Left colon (tissue), 2 donors: ENCODE data around the gene RRAD. TPM values are rescaled to one million over a fixed set of nuclear protein-coding genes. Genes with fewer than 3 reads are reported as not detected.
"Not testable (repeated sequence)": the region's sequence is repeated elsewhere in the genome, so short reads cannot be mapped to it uniquely, and the experiment has no call there.

ENCODE experiments used
- ATAC-seq: fragments of 200-7000 bp; cut with Tn5 transposase; one replicate; pipeline ENCODE4 v1.9.1; 2020; ENCODE audit warnings: mild to moderate bottlenecking, moderate library complexity
- DNase-seq, 2 donors: peaks; one replicate each; pipeline ENCODE4 v3.0.0-alpha.2; 2020
- intact Hi-C, 2 donors: fragments of 100-400 bp; cut with DNase I in 1 of 2; cut with micrococcal nuclease in 1 of 2; formaldehyde crosslinking; loops; one replicate each; pipeline versions ENCODE4 v1.11.2 to v1.14.0; 2022; cut with DNase I, micrococcal nuclease
- total RNA-seq, 2 donors: library from RNA; stranded (reverse); fragmentation: NEBNext Ultra II Directional; extraction: Animal tissue kit (Norgen Biotek cat#: 25700); gene quantifications; one replicate each; pipeline ENCODE4 v1.2.1, GENCODE V29; 2021
- donor health status: DM: no; HTN: no; CAD: no.
- donor health status: DM: yes; HTN: yes; CAD: no.

RRAD gene
- total RNA-seq, 2 donors from 2014 or later: 3.9 to 4.4 TPM

DNA sequence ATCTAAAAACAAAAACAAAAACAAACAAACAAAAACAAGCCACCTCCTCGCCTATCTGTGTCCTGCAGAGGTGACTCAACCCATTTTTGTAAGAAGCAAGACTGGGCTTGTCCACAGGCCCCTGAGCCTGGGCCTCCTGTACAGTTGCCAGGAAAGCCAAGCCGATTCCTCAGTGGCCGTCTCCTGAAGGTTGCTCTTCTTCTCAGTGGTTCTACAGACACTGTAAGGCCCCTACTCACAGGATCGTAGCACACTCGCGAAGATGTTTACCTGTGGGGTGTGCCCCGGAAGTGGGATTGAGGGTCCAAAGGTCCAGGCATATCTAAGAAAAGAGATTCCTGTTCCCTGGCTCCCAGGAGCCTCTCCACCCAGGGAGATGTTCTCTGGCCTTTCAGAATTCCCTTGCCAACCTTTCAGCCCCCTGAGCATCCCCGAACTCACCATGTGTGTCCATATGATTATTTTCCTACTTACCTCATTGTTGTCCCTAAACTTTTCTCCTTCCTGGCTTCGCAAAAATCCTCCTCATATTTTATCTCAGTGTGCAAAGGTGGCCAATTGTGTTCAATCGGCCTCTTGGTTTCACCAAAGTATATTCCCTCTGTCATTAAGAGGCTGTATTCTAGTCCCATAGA lies 28.2 kb upstream of the RRAD start:
- ATAC-seq: peak; percentile 89
- peak; percentile 72 to 82 for DNase-seq
- intact Hi-C loops: no loop called here

DNA sequence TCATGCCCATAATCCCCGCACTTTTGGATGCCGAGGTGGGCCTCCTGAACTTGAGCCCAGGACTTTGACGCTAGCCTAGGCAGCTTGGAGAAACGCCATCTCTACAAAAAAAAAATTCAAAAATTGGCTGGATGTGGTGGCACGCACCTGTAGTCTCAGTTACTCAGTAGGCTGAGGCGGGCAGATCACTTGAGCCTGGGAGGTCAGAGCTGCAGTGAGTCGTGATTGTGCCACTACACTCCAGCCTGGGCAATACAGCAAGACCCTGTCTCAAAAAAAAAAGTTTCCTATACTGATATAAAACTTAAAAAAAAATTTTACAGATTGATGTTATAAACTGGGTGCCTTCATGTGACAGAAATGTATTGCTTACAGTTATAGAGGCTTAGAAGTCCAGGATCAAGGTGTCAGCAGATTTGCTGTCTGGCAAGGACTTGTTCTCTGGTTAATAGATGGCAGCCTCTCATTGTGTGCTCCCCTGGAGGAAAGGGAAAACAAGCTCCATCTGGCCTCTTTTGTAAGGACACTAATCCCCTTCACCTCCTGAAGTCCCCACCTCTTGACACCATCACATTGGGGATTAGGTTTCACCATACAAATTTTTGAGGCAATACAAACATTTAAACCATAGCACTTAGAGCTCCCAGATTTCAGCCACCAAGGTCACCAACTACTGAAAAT lies 27.2 kb upstream of the RRAD start:
- intact Hi-C loops: no loop called here
- ATAC-seq: no peak
- DNase-seq: no peak

DNA sequence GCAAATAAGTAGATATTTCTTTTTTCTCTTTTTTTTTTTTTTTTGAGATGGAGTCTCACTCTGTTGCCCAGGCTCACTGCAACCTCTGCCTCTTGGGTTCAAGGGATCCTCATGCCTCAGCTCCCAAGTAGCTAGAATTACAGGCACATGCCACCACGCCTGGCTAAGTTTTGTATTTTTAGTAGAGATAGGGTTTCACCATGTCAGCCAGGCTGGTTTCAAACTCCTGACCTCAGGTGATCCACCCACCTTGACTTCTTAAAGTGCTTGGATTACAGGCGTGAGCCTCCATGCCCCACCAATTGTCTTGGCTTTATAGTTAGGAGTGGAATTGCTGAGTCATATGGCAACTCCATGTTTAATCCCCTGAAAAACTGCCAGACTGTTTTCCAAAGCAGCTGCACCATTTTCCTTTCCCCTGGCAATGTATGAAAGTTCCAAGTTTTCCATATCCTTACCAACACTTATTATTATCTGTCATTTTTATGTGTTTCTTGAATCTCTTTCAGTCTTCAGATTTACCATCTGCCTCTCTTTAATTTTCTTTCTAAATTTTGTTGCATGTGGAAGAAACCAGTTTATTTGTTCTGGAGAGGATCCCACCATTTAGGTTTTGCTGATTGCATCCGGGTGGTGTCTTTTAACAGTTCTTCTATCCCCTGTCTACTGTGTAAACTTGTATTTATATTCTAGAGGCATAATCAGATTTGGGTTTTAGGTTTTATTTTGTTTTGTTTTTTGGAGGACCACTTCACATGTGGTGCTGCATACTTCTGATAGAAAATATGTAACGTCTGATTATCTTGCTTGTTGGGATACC lies 25.8 kb upstream of the RRAD start:
- DNase-seq (no peak), ATAC-seq (no peak)
- intact Hi-C loops: no loop called here

DNA sequence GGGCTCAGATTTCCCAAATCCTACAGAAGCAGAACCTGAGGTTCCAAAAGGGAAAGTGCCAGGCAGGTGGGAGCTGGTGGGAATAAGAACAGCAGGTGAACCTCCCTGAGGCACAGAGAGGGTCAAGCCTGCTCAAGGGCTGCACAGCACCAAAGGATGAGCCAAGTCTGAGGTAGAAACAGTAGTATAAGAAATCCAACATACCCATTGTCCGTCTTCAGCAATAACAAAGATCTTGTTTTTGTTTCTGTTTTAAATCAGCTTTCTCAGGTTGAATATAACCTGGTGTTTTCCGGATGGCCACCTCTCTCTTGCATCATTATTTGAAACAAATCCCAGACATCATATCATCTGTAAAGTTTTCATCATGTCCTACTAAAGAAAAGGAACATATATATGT lies 25.1 kb upstream of the RRAD start:
- ATAC-seq (no peak), DNase-seq (no peak)
- intact Hi-C loops: no loop called here

DNA sequence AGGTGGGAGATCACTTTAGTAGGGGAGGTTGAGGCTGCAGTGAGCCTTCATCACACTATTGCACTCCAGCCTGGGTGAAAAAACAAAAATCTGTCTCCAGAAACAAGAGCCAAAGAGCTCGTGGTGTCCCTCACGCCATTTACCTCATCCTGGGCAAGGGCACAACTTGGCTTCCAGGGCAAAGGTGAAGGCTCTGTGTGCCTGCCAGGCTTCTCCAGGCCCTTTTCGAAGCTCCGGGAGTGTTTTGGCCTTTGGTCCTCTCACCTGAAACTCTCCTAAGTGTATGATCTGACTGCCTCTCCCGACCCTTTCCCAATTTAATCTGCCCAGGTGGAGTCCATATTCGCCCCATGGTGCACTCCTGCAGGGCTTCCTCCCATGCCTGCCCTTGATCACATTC lies 24.1 kb upstream of the RRAD start:
- no peak for ATAC-seq
- no peak for DNase-seq
- intact Hi-C loops: no loop called here

DNA sequence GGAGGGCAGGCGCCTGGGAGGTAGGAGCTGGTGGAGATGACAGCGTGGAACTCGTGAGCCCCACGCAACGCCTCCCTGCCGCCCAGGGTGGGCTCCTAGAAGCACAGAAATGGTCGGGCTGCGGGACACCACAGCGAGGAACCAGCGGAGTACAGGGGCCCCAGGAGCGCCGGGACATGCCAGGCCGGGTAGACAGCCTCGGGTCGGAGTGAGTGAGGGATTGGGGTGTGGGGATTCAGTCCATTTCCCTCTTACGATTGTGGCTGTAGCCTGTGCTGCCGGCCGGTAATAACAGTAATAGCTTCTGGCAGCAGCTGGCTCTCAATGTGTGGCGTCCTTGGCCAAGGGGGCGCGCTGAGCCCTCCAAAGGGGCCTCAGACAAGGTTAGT lies 23.5 kb upstream of the RRAD start:
- DNase-seq (no peak), ATAC-seq (no peak)
- intact Hi-C loops: no loop called here

DNA sequence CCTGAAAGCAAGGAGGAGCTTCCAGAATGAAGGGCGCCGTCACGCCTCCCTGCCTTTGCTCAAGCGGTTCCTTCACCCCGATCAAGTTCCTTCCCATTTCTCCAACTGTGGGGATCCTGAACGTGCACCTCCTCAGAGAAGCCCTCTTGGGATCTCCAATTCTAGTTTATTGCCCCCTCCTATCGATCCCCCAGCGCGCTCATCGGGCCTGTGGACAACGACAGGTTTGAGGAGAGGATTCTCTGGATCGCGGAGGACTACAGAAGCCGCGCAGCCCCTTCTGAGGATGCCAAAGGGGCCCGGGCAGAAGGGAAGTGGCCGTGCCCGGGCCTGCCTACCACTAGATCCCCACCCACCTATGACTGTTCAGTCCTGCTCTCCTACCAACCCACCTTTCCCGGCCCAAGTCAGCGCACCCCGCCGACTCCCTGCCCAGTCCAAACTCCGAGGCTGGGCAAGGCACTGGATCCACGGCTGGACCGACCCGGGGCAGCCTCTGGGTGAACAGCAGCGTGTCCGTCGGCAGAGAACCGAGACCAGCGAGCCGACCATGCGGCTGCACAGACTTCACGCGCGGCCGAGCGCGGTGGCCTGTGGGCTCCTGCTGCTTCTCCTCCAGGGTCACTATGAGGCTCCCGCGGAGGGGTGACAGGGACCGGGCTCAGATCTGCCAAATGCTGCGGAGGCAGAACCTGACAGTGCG lies 22.9 kb upstream of the RRAD start:
- ATAC-seq (peak; percentile 47), DNase-seq (peak in 1 of 2 donors; percentile 50)
- intact Hi-C loops: no loop called here

DNA sequence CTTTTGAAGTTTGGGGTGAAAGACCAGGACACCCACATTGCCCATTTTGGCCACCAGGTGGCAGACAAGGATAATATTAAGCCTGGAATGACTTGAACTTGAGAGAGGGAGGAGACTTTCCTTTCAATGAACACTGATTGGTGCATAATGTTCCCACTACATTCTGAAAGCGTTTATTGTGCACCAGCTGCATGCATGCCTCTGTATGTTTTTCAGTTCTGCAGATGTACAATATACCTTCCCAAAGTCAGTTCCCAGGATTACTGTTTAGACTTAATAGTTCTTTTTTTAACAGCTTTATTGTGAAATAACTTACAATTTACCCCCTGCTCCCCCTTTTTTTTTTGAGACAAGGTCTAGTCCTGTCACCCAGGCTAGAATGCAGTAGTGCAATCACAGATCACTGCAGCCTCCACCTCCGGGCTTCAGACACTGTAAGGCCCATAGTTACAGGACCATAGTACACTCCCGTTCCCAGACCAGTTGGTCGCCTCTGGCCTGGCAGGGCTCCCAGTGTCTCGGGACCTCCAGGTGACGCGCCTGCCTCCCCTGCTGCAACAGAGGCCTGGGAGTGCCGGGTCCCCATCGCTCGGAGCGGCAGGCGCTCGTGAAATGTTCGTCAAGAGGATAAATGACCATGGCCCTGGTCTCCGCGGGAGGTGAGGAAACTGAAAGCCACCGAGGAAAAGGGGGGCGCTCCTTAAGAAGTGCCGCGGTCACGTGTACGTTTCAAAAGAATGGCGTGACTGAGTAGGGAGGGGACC lies 22.1 kb upstream of the RRAD start:
- peak; percentile 76 to 92 for DNase-seq
- intact Hi-C loops: no loop called here
- ATAC-seq: peak; percentile 67

DNA sequence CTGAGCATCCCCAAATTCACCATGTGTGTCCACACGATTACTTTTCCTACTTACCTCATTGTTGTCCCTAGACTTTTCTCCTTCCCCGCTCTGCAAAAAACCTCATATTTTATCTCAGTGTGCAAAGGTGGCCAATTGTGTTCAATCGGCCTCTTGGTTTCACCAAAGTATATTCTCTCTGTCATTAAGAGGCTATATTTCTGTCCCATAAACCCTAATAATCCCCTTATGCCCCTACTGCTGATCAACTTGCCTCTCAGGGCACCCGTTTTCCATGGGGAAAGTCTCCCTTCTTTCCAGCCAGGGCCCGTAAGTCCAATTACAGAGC lies 21.6 kb upstream of the RRAD start:
- intact Hi-C loops: no loop called here
- DNase-seq (no peak), ATAC-seq (no peak)

DNA sequence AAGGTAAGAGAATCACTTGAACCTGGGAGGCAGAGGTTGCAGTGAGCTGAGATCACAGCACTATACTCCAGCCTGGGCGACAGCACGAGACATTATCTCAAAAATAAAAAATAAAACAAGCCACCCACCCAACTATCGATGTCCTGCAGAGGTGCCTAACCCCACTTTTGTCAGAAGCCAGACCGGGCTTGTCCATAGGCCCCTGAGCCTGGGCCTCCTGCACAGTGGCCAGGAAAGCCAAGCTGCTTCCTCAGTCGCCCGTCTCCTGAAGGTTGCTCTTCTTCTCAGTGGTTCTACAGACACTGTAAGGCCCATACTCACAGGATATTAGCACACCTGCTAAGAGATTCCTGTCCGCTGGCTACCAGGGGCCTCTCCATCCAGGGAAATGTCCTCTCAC lies 21.2 kb upstream of the RRAD start:
- intact Hi-C loops: no loop called here
- ATAC-seq: no peak
- no peak for DNase-seq

DNA sequence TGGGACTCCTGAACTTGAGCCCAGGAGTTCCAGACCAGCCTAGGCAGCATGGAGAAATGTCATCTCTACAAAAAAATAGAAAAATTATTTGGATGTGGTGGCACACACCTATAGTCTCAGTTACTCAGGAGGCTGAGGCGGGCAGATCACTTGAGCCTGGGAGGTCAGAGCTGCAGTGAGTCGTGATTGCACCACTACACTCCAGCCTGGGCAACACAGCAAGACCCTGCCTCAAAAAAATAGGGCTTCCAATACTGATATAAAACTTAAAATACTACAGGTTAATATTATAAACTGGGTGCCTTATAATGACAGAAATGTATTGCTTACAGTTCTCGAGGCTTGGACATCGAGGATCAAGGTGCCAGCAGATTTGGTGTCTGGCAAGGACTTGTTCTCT lies 20.6 kb upstream of the RRAD start:
- intact Hi-C loops: no loop called here
- DNase-seq (no peak), ATAC-seq (no peak)

DNA sequence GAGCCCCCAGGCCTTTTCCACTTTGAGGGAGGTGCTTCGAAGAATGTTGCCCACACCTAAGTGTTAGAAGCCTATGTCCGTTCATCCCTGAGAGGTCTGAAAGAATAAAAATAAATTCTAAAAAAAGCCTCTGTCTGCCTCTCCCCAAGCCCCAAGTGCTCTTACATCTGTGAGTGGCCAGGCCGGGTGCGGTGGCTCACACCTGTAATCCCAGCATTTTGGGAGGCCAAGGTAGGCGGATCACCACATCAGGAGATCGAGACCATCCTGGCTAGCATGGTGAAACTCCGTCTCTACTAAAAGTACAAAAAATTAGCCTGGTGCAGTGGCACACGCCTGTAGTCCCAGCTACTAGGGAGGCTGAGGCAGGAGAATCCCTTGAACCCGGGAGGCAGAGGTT lies 19.6 kb upstream of the RRAD start:
- ATAC-seq, intact Hi-C loops, DNase-seq: not testable (repeated sequence)

DNA sequence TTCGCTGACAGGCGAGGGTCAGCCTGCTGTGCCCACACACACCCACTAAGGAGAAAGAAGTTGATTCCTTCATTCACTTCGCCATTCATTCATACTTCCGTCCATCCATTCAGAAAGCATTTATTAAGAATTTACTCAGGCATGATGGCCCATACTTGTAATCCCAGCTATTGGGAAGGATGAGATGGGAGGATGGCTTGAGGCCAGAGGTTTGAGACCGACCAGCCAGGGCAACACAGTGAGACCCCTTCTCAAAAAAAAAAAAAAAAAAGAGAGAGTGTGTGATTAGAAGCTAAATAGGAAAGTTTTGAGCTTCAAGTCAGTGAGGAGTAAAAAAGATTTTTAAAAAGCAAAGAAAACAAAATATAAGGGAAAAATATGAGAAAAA lies 18.7 kb upstream of the RRAD start:
- no peak for ATAC-seq

DNA sequence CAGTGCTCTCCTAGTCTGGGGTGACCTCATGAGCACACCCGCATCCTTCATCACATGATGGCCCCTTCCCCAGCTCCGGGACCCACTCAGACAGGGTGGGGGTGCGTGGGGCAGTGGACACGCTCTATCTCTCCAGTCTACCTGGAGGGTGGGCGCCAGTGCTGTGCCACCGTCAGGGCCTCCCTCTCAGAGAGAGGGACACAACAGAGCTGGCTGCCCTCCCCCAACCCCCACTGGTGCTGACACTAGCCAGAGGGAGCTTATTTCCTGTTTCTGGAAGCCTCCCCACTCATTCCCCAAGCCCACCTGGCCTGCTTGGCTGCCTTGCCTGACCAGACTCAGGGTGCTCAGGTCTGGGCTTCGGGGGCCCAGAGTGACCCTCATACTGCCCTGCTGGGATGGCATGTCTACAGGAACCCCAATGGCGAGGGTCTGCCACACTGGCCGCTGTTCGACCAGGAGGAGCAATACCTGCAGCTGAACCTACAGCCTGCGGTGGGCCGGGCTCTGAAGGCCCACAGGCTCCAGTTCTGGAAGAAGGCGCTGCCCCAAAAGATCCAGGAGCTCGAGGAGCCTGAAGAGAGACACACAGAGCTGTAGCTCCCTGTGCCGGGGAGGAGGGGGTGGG lies 18.2 kb upstream of the RRAD start:
- intact Hi-C loops: no loop called here
- ATAC-seq: no peak
- DNase-seq: no peak

More for the DNA sequence above, 18.7 kb upstream of the RRAD start:
- intact Hi-C loops: no loop called here
- no peak for DNase-seq

DNA sequence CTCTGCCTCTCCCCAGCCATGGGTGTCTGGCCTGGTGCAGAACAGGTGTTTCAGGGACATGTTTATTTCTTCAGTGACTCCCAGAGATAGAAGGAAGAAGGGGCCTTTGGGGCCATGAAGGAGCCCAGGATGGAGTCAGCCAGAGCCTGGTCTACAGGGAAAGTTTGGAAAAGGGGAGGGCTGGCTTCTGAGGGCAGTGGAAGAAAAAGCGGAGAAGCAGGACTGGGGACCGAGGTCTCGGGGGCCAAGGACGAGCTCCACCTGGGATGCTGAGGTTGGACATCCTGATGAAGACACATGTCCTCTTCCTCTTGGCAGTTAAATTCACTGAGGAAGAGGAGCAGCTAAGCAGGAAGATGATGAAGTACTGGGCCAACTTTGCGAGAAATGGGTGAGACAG lies 17.6 kb upstream of the RRAD start:
- DNase-seq (no peak), ATAC-seq (no peak)
- intact Hi-C loops: no loop called here

DNA sequence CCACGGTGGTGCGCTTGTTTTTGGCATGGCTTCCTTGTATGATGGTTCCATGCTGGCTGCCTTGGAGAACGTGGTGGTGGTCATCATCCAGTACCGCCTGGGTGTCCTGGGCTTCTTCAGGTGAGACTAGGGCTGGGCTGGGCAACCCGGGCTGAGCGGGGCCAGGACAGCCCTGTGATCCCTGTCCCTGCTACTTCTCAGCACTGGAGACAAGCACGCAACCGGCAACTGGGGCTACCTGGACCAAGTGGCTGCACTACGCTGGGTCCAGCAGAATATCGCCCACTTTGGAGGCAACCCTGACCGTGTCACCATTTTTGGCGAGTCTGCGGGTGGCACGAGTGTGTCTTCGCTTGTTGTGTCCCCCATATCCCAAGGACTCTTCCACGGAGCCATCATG lies 14.9 kb upstream of the RRAD start:
- DNase-seq (no peak), ATAC-seq (no peak)
- intact Hi-C loops: no loop called here

DNA sequence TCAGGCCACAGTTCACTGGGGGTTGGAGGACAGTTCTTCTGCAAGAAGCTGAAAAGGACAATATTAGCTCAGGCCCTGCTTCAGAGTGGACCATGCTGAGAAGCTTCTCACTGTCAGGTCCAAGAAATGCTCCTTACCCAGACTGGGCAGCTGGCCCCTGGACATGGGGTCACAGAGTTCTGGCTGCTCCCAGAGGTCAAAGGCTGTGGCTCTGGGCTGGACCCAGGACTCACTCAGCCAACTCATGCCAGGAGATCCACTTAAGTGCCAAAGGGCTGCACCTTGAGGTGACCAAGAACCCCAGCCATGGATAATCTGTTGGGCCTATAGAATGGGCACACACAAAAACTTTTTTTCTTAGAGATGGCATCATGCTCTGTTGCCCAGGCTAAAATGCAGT lies 14.0 kb upstream of the RRAD start:
- intact Hi-C loops: no loop called here
- no peak for ATAC-seq
- no peak for DNase-seq

DNA sequence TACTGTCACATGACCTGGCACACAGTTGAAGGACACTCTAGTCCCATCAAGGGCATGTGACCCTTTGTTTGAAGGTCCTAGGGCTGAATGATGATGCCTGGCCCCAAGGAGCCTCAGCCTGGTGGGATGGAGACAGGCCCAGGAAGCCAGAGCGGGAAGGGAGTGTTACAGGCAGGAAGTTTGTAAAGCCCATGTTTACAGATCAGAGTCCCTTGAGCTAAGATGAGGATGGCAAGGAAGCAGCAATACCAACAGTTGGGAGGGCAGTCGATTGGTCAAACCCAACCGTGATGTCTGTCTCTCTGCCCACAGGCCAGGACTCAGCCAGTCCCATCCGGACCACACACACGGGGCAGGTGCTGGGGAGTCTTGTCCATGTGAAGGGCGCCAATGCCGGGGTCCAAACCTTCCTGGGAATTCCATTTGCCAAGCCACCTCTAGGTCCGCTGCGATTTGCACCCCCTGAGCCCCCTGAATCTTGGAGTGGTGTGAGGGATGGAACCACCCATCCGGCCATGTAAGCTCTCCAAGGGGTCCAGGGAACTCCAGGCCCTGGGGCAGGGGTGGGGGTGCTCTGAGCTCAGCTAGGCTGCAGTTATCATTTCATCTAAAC lies 12.5 kb upstream of the RRAD start:
- intact Hi-C loops: no loop called here
- ATAC-seq: peak; percentile 25

More for the DNA sequence above, 12.5 kb upstream of the RRAD start:
- no peak for DNase-seq
